Stimulated activated CD4-positive, alpha-beta T cell treated with anti-CD3 and anti-CD28 coated beads, Interleukin-1b, Interleukin-23, amount 100 ng/mL, for 48 hours (primary cell): ENCODE measurements around the gene PARD3B.

Source experiments
- DNase-seq: peaks from one replicate; pipeline ENCODE4 v3.0.0-alpha.2; 2020

The PARD3B gene

DNA sequence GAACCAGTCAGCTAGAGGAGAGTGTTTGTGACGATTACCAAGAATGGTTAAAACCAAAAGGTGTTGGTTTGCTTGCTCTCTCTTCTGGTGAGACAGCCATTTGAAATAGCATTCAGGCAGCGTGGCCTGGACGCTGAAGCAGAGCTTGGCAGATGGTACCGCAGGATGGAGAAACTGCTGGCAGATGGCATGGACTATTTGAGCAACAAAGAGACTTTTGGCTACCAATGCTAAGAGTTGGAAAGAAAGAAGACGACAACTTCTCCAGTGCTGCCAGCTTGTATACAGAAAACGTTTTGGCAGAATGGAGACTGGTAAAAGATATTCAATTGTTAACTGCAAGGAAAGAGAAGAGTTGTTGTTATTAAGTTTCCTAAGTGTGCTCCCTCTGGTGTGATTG lies 315.0 kb downstream of the PARD3B start:
- no peak for DNase-seq

DNA sequence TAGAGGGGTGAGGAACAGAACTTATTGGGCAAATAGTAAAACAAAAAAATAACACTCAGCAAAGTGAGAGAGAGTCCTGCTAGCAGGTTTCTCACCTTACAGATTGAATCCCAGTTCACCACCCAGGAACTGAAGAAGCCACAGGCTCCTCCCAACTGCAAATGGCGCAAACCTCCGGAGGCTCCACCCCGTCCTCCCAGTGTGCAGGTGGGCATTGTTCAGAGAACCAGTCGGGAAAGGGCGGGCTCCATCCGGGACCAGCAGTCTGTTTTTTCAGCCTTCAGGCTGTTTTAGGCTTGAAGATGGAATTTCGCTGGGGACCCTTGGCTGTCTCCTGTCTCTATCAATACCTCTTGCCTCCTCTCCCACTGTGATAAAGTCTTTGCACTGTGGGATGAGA lies 317.5 kb downstream of the PARD3B start:
- DNase-seq, result no peak

DNA sequence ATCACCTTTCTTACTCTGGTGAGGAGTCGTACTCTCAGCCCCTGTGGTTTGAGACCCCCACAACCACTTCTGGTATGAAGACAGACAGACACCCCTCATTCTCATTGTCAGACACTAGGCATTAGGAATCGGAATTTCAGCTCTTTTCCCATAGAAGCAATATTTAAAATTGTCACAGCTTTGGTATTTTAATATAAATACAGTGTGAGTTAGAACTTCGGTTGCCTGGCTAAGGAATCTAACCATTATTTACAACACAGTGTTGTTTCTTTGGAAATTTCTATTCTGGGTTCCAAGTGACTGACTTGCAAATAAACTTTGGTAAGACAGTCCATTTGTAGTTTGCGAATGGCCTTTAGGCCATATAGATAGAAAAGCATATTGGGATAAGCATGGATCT lies 318.1 kb downstream of the PARD3B start:
- DNase-seq, result no peak

- DNase-seq, result no peak
These were observed 324.0 kb downstream of the PARD3B start for GRCh38 chr2:204869132-204869823.

- DNase-seq, result no peak
These were observed 324.8 kb downstream of the PARD3B start for GRCh38 chr2:204870053-204870452.

GRCh38 chr2:204871231-204871953 lies 326.1 kb downstream of the PARD3B start:
- no peak for DNase-seq

DNA sequence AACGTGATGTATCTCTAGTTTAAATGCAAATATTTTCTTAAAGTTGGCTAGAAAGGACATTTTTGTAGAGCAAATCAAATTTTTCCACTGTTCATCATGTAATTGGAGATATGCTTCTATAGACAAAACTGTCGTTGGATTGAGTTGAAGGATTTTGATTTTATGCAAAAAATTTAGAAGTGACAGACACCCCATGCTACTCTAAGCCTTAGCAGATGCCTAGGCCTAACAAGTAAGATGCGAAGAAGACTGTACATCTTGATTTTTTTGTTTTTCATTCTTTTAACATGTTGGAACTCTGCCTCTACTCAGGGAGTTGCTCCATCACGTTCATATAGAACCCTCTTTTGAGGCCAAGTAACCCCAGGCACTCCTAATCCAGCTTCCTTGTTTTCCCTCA lies 331.0 kb downstream of the PARD3B start:
- DNase-seq, result no peak

GRCh38 chr2:204877691-204878090 lies 332.4 kb downstream of the PARD3B start:
- no peak for DNase-seq

DNA sequence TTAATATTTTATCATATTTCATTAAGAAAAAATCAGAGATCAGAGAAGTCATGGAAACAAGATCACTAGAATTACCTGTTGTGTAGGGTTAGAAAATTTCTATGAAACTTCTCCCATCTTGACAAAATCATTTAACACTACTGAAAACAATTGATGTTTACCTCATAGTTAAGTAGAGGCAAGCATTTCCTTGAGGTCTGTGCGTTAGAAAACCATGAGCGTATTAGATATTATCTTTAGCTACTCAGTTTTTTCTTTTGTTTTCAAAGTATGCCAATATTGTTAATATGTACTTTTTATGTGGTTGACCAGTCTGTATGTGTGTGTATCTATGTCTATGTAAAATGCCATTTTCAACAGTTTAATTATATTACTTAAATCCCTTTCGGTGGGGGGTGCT lies 335.7 kb downstream of the PARD3B start:
- no peak for DNase-seq

DNA sequence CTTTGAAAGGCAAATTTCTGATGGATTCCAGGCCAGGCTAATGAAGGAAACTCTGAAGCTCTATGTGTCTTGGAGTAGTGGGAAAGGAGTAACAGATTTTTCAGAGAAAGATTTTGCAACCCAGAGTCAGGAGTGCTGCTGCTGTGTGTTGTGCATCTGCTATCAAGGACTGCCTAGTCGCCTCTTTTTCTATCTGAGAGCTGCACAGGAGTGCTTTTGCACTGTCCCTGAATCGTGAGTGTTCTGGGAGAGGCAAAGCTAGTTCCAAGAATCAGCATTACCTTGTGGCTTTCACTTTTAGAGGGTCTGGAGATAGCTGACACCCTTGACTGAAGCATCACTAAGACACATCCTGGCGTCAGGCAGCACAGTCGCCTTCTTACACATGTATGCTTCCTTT lies 336.4 kb downstream of the PARD3B start:
- DNase-seq, result no peak

- DNase-seq, result no peak
These were observed 340.5 kb downstream of the PARD3B start for GRCh38 chr2:204885747-204886146.

DNA sequence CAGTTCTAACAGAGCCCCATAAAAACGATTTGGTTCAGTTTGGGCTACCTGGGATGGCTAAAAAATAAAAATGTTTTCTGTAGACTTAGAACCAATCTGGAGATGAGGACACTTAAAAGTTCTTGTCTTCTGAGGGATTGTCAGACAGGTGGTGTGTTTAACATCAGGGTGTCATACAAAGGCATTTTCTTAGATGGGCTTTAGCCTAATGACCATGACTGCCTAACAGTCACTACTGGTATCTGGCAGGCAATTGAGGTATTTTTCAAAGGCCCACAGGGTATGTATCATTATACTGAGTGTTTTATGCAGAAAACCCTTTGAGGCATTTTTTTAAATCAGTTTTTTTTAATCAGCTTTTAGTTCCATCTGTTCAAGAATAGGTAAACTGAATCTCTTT lies 341.4 kb downstream of the PARD3B start:
- no peak for DNase-seq

DNA sequence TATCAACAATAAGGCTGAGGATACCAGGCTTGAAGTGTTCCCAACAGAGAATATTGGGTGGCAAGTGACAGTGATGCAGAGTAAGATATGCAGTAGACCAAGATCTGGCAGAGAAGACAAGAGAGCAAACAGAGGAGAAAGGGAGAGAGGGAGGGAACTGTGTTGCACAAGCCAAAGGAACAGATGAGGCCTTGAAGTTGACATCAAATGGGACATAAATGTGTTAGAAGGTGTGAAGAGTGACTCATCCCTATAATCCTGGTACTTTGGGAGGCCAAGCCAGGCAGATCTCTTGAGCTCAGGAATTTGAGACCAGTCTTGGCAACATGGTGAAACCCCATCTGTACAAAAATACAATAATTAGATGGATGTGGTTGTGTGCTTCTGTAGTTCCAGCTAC lies 342.9 kb downstream of the PARD3B start:
- no peak for DNase-seq

- DNase-seq, result no peak
These were observed 345.4 kb downstream of the PARD3B start for GRCh38 chr2:204890680-204891079.

GRCh38 chr2:204891739-204892138 lies 346.5 kb downstream of the PARD3B start:
- no peak for DNase-seq

- no peak for DNase-seq
These were observed 347.4 kb downstream of the PARD3B start for GRCh38 chr2:204892506-204893255.

DNA sequence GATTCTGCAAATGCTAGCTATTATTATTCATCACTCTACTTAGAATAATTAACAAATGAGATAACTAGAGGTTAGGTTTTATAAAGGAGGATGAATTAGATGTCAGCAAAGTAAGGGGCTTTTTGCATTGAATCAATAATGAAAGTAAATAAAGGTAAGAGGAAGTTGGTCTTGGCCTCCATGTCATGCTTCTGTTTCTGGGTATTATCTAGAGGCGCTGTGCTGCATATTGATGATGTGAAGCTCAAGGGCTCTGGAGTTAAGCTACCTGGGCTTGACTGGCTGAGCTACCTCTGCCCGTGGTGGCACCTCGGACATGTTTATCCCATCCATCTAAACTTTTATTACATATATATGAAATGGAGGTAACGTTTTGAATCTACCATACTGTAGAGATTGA lies 350.9 kb downstream of the PARD3B start:
- no peak for DNase-seq

- no peak for DNase-seq
These were observed 352.3 kb downstream of the PARD3B start for GRCh38 chr2:204897561-204897960.

- DNase-seq, result no peak
These were observed 353.8 kb downstream of the PARD3B start for GRCh38 chr2:204898928-204899640.

DNA sequence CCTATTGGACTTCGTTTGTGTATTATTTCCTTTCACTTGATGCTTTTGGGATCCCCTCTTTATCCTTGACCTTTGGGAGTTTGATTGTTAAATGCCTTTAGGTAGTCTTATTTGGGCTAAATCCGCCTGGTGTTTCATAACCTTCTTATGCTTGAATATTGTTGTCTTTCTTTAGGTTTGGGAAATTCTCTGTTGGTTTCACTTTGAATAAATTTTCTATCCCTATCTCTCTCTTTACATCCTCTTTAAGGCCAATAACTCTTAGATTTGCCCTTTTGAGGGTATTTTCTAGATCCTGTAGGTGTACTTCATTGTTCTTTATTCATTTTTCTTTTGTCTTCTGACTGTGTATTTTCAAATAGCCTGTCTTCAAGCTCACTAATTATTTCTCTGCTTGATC lies 354.7 kb downstream of the PARD3B start:
- DNase-seq, result no peak

DNA sequence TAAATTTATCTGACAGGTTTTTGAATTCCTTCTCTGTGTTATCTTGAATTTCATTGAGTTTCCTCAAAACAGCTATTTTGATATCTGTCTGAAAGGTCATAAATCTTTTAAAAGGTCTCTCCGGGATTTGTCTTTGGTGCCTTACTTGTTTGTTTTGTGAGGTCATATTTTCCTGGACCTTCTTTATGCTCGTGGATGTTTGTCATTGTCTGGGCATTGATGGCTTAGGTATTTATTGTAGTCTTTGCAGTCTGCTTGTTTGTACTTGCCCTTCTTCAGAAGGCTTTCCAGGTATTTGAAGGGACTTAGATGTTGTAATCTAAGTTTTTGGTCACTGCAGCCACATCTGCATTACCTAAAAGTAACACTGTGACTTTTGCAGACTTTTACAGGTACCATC lies 355.2 kb downstream of the PARD3B start:
- DNase-seq, result no peak

- DNase-seq, result no peak
These were observed 355.6 kb downstream of the PARD3B start for GRCh38 chr2:204900910-204901309.

DNA sequence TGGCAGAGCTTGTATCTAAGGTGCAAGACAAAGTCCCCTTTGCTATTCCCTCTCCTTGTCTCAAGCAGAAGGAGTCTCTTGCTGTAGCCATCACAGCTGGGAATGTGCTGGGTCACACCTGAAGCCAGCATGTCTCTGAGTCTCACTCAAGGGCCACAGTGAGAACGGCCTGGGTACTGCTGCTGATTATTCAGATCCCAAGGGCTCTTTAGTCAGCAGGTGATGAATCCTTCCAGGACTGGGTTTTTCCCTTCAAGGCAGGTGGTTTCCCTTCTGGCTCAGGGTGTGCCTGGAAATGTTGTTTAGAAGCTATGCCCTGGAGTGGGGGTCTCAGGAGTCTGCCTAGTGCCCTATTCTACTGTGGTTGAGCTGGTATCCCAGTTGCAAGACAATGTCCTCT lies 356.3 kb downstream of the PARD3B start:
- DNase-seq, result no peak
